BJ (cell line): Measurements from ENCODE around the gene GRM7. TPM values are rescaled to one million over a fixed set of nuclear protein-coding genes. Genes with fewer than 3 reads are reported as not detected.

Experiments
- CTCF ChIA-PET: fragments of 350-600 bp; formaldehyde crosslinking; extraction: SDS; loops from one replicate; lab custom pipeline; 2021; ENCODE audit warnings: antibody characterized with exemption, inconsistent platforms; lab: Yijun Ruan, JAX
- POLR2A ChIA-PET: fragments of 300-600 bp; sonication (Branson Sonifier 250); formaldehyde crosslinking; extraction: SDS; loops from one replicate; lab custom pipeline; 2021; ENCODE audit warnings: antibody characterized with exemption; lab: Charles Lee
- DNase-seq: peaks from one replicate; pipeline ENCODE4 v3.0.0-alpha.2; 2011; ENCODE audit warnings: low read depth
- H3K27me3 ChIP-seq: 2 replicates; pipeline ENCODE4 v1.6.0; 2011; ENCODE audit warnings: low read length; ENCODE audit not compliant: control insufficient read depth, insufficient read depth
- H3K36me3 ChIP-seq: 2 replicates; pipeline ENCODE4 v1.5.1; 2011; ENCODE audit warnings: low read length; ENCODE audit not compliant: control insufficient read depth, insufficient read depth
- H3K4me3 ChIP-seq: 2 replicates; pipeline ENCODE4 v1.5.1; 2011; ENCODE audit warnings: low read depth, mild to moderate bottlenecking, control low read depth, low read length
- CTCF ChIP-seq: IDR thresholded peaks from 2 replicates; pipeline ENCODE4 v1.5.1; 2011; ENCODE audit warnings: low read depth, mild to moderate bottlenecking, control low read depth, inconsistent platforms, low read length, moderate library complexity; ENCODE audit not compliant: insufficient read depth
- polyA plus RNA-seq: library from polyadenylated mRNA; depleted of rRNA; stranded (reverse); fragments of >200 nt; gene quantifications from 2 replicates; pipeline ENCODE4 v1.2.3, GENCODE V29; 2011

GRM7 gene
- polyA plus RNA-seq, 1 experiment: not detected

- no peak for TF ChIP-seq CTCF
- ChIA-PET CTCF (no interaction called here), POLR2A (no interaction called here)
- DNase-seq: no peak
- Histone ChIP-seq H3K27me3 (no peaks in the 10 kb centered on the region), H3K36me3 (no peaks in the 10 kb centered on the region), H3K4me3 (no peak overlapping the region)
Measured at GRCh38 chr3:7421065-7421464, 560.1 kb downstream of the GRM7 start.

- Histone ChIP-seq H3K27me3 (no peaks in the 10 kb centered on the region), H3K4me3 (no peak overlapping the region), H3K36me3 (no peaks in the 10 kb centered on the region)
- ChIA-PET POLR2A (no interaction called here), CTCF (no interaction called here)
- DNase-seq: no peak
- no peak for TF ChIP-seq CTCF
Measured at GRCh38 chr3:7423036-7423435, 562.1 kb downstream of the GRM7 start.

GRCh38 chr3:7423995-7424394 lies 563.1 kb downstream of the GRM7 start:
- no peaks in the 10 kb centered on the region for H3K36me3 ChIP-seq
- DNase-seq: no peak
- no peak for TF ChIP-seq CTCF
- CTCF ChIA-PET: interaction anchor here (0.7 kb wide), 1 partner anchor 52 kb away, joined by 3 read pairs; no protein-coding TSS in a partner anchor
- H3K27me3 ChIP-seq: no peaks in the 10 kb centered on the region
- H3K4me3 ChIP-seq: no peak overlapping the region
- POLR2A ChIA-PET: no interaction called here

GRCh38 chr3:7428206-7428718 lies 567.3 kb downstream of the GRM7 start:
- no peaks in the 10 kb centered on the region for H3K27me3 ChIP-seq
- no peak overlapping the region for H3K4me3 ChIP-seq
- H3K36me3 ChIP-seq: no peaks in the 10 kb centered on the region
- DNase-seq: no peak
- POLR2A ChIA-PET: no interaction called here
- TF ChIP-seq CTCF: no peak
- CTCF ChIA-PET: no interaction called here

GRCh38 chr3:7432610-7433009 lies 571.7 kb downstream of the GRM7 start:
- no peak overlapping the region for H3K4me3 ChIP-seq
- TF ChIP-seq CTCF: no peak
- DNase-seq: no peak
- ChIA-PET CTCF (no interaction called here), POLR2A (no interaction called here)
- H3K27me3 ChIP-seq: no peaks in the 10 kb centered on the region
- no peaks in the 10 kb centered on the region for H3K36me3 ChIP-seq
